ENCODE results near the gene PLEKHA7.

- TF ChIP-seq POLR2A (IDR thresholded peaks at IDR 0.05; ENCODE audit: low read length) (no peak), GATA1 (IDR thresholded peaks at IDR 0.05; ENCODE audit: low read depth, low read length) (no peak)
Observed at GRCh38 chr11:16900491-16900890, 113.7 kb downstream of the PLEKHA7 start.
